DLD1 (cell line): ENCODE results near the gene HK2.
"Not testable (repeated sequence)": the region's sequence is repeated elsewhere in the genome, so short reads cannot be mapped to it uniquely, and the experiment has no call there.

Experiments used
- in situ Hi-C: cut with HindIII; loops from 2 replicates; pipeline ENCODE4 v1.10.0; 2017; ENCODE audit warnings: low sequenced_read_pairs

Gene HK2

GRCh38 chr2:74833418-74834233 lies at the start of gene HK2:
Gene HK2, plus strand, starts transcription at chr2:74834127. Its CDS starts 454 bp downstream, at chr2:74834581.
- in situ Hi-C loops = no loop called here

GRCh38 chr2:74789271-74789670 lies 44.7 kb upstream of the HK2 start:
- in situ Hi-C loops = no loop called here

DNA sequence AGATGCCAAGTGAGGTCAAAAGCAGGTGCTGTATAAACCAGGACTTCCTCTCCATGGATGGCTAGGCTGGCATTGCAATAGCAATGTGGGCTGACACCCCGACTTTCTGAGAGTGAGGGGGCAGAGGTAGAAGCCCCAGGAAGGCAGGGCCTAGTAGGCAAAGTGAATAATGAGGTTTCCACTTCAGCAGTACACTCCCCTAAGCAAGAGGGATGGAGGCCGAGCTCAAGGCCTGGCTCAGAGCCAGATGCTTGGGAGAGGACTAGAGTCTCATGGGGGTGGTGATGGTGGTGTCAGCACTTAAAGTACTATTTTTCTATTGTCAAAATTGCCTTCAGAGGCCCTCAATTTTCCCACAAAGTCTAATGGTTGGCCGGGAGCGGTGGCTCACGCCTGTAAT lies 41.6 kb upstream of the HK2 start:
- in situ Hi-C loops = no loop called here

GRCh38 chr2:74794878-74795277 lies 39.0 kb upstream of the HK2 start:
- in situ Hi-C loops = not testable (repeated sequence)

GRCh38 chr2:74806355-74806839 lies 27.5 kb upstream of the HK2 start:
- in situ Hi-C loops = no loop called here

- in situ Hi-C loops = no loop called here
Measured at GRCh38 chr2:74806920-74807319, 27.0 kb upstream of the HK2 start.

- in situ Hi-C loops = no loop called here
Measured at GRCh38 chr2:74812787-74813590, 20.9 kb upstream of the HK2 start.

DNA sequence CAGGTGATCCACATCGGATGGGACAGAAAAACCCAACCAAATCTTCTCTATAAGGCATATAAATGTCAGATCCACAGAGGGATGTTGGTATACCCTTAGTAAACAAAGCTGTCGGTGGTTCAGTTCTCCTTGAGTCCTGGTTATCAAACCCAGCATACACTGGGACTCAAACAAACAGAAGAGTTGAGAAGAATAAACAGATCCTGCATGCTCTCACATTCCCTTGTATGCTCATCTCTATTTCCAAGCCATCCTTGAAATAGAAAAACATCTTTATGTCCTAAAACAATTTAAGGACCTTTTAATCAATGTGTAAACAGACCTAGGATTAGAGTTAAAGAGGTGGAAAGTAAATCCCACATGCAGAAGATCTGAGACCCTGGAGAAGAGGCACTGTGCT lies 19.8 kb upstream of the HK2 start:
- in situ Hi-C loops = no loop called here

GRCh38 chr2:74815941-74816340 lies 18.0 kb upstream of the HK2 start:
- in situ Hi-C loops = no loop called here

DNA sequence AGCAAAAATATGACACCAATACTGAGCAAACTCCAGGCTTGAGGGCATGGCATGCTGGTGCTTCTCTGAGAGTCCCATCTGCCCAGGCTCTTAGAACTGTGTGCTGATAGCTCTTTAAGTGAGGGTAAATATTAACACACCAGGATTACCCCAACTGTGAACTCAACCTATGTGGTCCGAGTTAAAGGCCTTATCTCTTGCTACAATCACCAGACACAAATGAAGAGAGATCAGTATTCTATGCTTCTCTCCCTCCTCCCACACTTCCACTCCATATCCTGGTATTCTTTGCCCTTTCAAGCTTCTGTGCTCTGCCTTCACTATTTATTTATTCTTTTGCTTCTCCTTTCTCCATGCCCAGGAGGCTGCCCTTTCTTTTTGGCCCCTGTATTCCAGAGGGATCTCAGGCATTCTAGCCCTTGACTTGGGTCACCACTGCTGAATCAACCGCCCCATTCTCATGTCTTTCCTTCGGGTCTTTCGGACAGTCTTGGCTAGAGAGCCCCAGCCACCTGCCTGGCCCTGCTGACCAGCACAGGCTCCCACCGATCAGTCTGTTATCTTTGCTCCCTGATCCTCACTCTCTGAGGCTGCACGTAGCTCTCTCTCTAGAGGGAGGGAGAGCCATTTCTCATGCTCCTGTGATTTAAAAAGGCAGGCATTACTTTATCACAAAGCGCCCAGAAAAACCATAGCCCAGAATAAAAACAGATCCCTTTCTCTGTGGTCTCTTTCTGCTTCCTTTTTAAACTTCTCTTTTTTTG lies 17.2 kb upstream of the HK2 start:
- in situ Hi-C loops = no loop called here

DNA sequence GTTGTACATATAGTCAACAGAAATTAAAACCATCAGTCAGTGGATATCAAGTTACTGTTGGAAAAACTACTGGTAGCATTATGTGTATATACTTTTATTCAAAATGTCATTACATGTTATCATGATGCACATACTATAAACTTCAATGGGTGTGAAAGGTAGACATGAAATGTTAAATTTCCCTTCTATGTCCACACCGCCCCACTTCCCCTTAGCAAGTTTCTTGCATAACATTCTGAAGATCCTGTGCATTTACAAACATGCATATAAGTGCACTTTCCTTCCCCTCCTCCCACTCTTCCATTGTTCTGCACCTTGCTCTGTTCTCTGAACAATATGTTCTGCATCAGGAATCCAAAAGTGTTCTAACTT lies 16.6 kb upstream of the HK2 start:
- in situ Hi-C loops = no loop called here

DNA sequence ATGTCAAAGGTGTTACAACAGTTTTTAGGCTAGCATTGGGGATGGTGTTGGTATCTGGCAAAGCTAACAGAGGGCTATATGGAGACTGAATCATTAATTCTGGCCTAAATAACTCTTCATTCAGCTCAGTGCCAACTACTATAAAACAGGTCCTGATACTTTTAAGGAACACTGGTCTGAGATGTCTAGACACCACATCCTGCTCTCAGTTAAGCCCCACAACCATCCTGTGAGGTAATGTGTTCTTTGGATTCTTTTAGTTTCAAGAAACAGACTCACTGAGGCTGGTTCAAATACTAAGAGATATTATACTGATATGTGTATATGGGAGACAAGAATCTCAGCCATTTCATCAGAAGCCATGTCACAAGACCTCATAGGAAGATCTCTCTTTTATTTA lies 14.2 kb upstream of the HK2 start:
- in situ Hi-C loops = no loop called here

GRCh38 chr2:74821177-74822126 lies 12.5 kb upstream of the HK2 start:
- in situ Hi-C loops = no loop called here

GRCh38 chr2:74822771-74823566 lies 11.0 kb upstream of the HK2 start:
- in situ Hi-C loops = no loop called here

- in situ Hi-C loops = no loop called here
Measured at GRCh38 chr2:74824679-74825078, 9.2 kb upstream of the HK2 start.

DNA sequence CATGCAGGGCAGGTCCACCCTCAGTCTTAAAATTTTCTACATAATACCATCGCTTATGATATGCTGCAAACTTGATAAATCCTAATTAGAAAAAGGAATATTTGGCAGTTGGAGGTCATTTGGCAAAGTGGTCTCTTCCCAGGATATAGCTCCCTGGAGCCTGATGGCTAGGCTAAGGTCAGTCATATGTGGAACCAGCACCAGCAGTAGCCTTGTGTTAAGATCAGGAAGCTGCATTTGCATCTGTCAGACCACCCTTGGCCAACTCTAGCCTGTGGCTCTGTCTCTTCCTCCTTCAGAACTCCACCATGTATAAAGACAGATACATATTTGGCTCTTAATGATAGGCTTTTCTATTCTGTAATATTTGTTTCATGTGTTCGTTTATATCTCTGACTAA lies 5.4 kb upstream of the HK2 start:
- in situ Hi-C loops = no loop called here

DNA sequence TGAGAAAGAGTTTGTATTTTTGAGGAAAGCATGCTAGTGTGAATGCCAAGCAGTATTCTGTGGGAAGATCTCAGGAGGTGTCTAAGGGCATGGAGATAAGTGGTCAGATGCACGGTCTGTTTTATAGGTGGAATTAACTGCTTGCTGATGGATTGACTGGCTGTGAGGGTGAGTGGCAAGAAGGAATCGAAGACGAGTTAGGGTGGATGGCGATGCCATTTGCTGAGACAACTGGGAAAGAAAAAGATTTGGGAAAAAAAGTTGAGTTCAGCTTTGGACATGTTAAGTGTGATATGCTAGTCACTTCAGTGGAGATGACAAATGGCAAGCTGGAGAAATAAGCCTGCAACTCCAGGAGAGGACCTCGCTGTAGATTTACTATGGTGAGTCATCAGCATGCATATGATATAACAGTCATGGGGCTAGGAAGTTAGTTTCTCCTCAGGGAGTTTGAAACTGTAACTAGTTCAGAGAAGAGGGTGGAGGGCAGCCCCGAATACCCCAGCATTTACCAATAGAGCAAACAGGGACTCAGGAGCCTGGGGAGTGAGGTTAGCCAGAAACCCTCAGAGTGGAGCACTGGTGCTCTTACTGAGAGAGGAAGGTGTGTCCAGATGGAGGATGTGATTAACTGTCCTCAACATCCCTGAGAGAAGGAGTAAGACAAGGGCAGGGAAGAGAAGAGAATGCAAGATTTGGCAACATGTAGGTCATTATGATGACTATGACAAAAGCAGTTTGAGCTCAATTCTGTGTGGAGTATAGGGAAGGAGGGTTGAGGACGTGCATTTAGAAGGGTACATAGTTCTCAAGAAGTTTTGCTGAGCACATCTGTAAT lies 2.0 kb upstream of the HK2 start:
- in situ Hi-C loops = no loop called here

GRCh38 chr2:74834234-74834791 lies 386 bp downstream of the HK2 start:
- in situ Hi-C loops = not testable (repeated sequence)
